ENCODE data around the gene GLYAT.
"Not testable (repeated sequence)": the region's sequence is repeated elsewhere in the genome, so short reads cannot be mapped to it uniquely, and the experiment has no call there.

The GLYAT gene

DNA sequence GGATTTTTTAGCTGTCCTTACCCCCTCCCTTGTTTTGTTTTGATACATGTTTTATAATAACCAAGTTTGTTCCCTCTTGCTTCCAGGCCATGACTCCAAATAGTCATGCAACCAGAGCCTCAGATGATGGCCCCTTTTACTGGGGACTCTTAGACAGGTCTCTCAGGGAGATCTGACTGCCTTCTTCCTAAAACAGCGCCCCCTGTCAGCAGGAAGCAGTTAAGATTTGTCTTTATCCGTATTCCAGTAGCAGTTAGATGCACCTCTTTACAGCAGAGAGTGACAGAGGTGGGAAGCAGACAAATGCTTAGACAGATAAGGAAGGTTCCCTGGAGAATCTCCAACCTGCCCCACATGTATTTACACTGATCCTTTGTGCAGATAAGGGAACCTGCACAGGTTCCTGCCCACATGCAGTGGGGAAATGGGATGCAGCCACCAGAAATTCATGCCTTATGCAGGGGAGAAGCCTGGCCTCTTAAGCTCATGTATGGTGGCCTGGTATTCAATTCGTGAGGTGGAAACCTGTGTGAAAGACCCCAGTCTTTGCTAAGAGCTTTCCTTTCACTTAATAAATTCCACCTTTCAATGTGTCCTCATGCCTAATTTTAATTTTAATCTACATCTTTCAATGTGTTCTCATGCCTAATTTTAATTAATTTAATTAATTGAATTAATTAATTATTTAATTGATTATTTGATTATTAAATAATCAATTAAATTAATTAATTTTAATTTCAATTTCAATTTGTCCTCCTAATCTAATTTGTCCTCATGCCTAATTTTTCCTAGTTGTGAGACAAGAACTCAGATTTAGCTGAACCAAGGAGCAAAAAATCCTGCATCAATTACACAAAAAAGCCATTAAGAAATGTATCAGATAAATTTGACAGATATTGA lies 11.5 kb upstream of the GLYAT start:
- no peak for DNase-seq

DNA sequence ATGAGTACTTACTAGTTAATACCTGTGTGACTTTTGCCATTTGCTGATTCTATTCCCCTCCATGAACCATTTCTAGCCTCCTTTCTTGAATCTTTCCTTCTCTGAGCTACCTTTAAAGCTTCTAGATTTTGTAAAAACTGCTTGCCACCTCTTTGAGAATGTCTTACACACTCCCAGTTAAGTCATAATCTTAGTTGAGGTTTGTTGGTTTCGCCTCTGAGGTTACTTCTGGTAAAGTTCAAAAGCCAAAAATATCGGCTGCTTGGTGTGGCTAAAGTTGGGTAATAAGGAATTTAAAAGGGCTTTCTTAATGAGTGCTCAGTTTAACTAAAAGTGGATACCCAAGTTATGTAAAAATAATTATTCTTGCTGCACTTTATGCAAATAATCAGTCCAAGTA lies 10.4 kb upstream of the GLYAT start:
- DNase-seq, result no peak

GRCh38 chr11:58741127-58741526 lies 9.4 kb upstream of the GLYAT start:
- no peak for DNase-seq

GRCh38 chr11:58740447-58740846 lies 8.7 kb upstream of the GLYAT start:
- no peak for DNase-seq

DNA sequence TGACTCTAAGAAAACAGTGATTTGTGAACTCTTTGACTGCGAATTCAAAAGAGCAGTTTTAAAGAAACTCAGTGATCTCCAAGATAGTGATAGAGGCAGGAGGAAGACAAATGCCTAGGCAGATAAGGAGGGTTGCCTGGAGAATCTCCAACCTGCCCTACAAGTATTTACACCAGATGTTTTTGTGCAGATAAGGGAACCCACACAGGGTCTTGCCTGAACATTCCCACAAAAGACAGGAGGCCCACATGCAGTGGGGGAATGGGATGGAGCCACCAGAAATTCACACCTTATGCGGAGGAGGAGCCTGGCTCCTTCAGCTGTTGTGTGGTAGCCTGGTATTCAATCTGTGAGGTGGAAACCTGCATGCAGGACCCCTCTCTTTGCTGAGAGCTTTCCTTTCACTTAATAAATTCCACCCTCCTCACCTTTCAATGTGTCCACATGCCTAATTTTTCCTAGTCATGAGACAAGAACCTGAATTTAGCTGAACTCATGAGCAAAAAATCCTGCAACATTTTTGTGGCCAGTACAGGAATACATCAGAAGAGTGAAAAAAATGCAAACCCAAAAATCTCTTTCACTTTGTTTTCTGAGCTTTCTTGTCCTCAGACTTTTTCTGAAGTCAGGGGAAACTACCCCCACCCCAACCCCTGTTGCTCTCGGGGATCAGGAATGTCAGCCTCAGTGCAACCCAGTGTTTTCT lies 8.1 kb upstream of the GLYAT start:
- no peak for DNase-seq

DNA sequence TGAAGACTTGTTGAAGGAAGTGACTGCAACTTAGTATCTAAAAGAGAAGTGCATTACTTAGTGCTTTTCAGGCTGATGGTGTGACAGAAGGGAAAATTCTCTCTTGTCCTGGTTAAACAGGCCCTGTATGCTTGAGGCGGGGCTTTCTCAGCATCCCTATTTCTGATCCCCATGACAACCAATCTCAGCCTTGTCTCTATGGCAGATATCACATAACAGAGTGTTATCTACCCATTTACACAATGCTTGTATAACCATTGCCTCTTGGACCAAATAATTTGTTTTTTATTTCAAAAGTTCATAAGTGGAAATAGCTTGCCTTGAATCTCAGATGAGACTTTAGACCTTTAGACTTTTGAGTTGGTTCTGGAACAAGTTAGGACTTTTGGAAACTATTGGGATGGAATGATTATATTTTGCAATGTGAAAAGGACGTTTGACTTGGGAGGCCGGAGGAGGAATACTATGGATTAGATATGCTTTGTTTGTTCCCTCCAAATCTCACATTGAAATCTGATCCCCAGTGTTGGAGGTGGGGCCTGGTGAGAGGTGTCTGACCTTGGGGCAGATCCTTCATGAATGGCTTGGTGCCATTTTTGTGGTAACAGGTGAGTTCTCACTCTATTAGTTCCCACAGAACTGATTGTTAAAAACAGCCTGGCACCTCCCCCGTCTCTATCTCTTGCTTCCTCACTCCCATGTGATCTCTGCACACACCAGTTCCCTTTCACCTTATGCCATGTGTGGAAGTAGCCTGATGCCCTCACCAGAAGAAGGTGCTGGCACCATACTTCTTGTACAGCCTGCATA lies 3.1 kb upstream of the GLYAT start:
- DNase-seq, result no peak

DNA sequence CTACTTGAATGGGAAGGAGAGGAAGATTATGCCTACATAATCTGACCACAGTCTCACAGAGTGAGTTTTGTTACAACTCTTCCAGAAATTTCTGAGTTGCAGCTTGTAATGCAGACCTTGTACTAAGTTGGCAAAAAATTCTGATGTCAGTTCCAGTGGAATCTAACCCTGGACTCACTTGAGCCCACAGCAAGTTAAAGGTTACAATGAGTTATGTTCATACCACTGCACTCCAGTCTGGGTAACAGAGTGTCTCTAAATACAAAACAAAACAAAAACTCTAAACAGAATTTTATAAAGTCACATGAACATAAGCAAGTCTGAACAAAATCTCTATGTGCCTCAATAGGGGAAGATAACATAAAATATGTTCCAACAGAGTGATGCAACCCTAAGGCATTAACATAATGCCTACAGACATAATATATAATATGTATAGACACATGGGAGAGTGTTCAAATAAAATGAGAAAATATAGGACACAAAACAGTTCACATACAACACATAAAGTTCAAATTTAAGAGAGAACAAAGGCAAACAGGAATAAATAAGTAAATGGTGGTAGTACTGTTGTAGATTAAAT lies 1.1 kb downstream of the GLYAT start:
- DNase-seq, result no peak

- DNase-seq, result peak; percentile 8
Measured at GRCh38 chr11:58727415-58727797, 4.3 kb downstream of the GLYAT start.

- DNase-seq, result peak; percentile 4
Measured at GRCh38 chr11:58726737-58727414, 4.9 kb downstream of the GLYAT start.

DNA sequence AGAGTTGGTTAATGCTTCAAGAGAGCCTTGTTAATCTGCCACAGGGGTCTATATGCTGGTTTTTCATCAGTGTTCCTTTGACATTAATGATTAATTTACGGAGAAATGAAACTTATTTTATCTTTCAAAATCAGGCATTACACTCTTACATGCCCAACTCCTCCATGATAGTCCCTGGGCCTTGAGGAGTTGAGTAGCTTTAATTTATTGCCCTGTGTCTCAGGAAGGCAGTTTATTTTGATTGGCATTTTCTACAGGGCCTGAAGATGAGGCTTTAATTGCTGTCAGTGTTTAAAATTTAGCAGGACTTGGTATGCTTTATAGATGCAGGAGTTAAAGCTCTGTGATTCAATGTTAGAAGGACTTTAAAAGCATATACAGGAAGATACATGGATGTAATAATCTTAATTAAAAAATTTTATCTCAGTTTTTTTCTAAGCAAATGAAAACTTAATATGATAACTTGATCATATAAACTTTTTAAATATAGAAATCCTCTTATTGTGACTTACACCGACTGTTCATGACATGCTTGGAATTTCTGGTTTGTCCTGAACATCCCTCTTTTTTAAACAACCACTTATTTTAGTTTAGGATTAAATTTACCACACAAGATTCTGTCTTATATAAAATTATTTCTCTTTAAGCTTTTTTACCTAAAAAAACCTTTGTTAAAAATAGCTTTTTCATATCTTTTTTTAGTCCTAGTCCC lies 12.2 kb downstream of the GLYAT start:
- DNase-seq, result no peak

- DNase-seq, result no peak
Measured at GRCh38 chr11:58712531-58712930, 19.2 kb downstream of the GLYAT start.

DNA sequence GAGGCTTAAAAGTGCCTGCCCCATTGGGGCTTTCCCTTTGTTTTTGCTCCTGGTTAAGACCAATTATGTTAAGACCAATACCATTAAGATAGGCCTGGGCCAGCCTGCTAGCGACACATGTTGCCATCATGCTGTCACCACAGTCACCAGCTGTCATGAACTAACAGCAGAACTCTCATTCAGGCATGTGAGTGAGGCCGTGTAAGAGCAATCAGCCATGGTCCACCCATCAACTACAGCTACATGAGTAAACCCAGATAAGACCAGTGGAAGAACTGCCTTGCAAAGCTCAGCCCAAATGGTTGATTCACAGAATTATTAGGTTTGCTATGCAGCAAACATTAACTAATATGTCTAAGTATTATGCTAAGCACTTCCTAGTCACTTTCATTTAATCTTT lies 19.9 kb downstream of the GLYAT start:
- no peak for DNase-seq

DNA sequence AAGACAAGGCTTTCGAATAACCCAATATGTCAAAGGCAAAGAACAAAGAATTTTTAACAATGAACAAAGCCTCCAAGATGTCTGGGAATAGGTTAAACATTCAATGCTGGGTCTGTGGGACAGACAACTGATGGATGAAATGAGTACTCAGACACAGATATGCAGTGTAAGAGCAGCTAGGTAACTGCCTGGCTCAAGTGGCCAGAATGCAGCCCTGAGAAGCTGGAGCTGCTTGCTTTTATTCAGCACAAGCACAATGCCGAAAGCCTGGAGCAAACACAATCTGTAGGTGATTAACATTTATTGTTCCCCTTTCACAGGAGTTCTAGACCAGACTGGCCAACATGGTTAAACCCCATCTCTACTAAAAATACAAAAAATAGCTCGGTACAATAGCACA lies 24.0 kb downstream of the GLYAT start:
- no peak for DNase-seq

DNA sequence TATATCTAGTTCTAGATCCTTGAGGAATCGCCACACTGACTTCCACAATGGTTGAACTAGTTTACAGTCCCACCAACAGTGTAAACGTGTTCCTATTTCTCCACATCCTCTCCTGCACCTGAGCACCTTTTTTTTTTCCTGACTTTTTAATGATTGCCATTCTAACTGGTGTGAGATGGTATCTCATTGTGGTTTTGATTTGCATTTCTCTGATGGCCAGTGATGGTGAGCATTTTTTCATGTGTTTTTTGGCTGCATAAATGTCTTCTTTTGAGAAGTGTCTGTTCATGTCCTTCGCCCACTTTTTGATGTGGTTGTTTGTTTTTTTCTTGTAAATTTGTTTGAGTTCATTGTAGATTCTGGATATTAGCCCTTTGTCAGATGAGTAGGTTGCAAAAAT lies 34.9 kb downstream of the GLYAT start:
- not testable (repeated sequence) for DNase-seq

- no peak for DNase-seq
Measured at GRCh38 chr11:58693026-58693425, 38.7 kb downstream of the GLYAT start.

GRCh38 chr11:58691675-58692074 lies 40.1 kb downstream of the GLYAT start:
- DNase-seq, result no peak

GRCh38 chr11:58688789-58689503 lies 42.8 kb downstream of the GLYAT start:
- no peak for DNase-seq

GRCh38 chr11:58685973-58686722 lies 45.6 kb downstream of the GLYAT start:
- DNase-seq, result no peak

GRCh38 chr11:58682660-58683059 lies 49.1 kb downstream of the GLYAT start:
- DNase-seq, result not testable (repeated sequence)

GRCh38 chr11:58677536-58677935 lies 54.2 kb downstream of the GLYAT start:
- not testable (repeated sequence) for DNase-seq

Measured in CD4-positive, alpha-beta T cell treated with Interleukin-6 for 4 hours (primary cell).